ENCODE results near the gene VGLL3. TPM values are rescaled to one million over a fixed set of nuclear protein-coding genes. Genes with fewer than 3 reads are reported as not detected.

VGLL3 gene
- total RNA-seq, 2 donors from 2014 or later = 1.3 to 8.0 TPM

DNA sequence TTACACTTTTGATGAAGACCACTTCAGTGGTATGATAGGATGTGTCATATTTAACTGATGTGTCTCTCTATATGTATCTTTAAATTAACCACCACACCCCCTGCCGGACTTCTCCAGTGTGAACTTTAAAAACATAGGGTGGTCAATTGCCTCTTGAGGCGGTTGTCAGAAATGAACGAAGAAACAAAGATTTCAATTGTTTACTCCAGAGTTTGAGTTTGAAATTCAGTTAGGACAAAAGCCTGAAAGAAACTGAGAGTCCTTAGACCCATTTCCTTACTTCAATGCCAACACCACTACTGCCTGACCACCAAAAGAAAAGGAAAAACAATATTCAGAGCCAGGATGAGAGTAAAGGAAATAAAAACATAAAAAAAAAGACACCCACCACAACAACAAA is 40.2 kb downstream of the VGLL3 start:
- intact Hi-C loops (cut with DNase I) = no loop called here

DNA sequence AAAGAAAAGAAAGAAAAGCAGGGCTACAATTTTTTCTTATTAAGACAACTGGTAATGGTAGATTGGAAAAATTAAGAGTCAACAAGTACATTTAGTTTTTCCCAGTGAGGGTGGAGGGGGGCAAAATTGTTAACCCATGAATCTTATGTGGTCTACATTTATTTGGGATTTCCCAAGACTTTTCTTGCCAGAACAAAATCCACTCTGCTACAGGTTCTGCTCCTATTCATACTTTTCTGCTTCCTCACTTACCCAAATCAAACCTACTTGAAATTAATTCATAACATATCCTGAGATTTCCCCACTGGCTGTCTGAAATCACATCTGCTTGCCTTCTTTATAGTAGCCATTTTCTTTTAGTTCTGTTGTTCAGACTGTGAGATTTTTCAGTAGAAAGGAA is 41.1 kb downstream of the VGLL3 start:
- intact Hi-C loops (cut with DNase I) = no loop called here
- no peak overlapping the region for H3K9ac ChIP-seq (ENCODE audit: low read depth in 2 of 2, low read length in 2 of 2)
- no peak overlapping the region for H3K27ac ChIP-seq
- no peak overlapping the region for H3K4me3 ChIP-seq
- H3K4me1 ChIP-seq = no peaks in the 10 kb centered on the region
- no peaks in the 10 kb centered on the region for H3K9me3 ChIP-seq
- TF ChIP-seq, protein P1, sequence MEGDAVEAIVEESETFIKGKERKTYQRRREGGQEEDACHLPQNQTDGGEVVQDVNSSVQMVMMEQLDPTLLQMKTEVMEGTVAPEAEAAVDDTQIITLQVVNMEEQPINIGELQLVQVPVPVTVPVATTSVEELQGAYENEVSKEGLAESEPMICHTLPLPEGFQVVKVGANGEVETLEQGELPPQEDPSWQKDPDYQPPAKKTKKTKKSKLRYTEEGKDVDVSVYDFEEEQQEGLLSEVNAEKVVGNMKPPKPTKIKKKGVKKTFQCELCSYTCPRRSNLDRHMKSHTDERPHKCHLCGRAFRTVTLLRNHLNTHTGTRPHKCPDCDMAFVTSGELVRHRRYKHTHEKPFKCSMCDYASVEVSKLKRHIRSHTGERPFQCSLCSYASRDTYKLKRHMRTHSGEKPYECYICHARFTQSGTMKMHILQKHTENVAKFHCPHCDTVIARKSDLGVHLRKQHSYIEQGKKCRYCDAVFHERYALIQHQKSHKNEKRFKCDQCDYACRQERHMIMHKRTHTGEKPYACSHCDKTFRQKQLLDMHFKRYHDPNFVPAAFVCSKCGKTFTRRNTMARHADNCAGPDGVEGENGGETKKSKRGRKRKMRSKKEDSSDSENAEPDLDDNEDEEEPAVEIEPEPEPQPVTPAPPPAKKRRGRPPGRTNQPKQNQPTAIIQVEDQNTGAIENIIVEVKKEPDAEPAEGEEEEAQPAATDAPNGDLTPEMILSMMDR (IDR thresholded peaks at IDR 0.05) = no peak
- no peaks in the 10 kb centered on the region for H3K36me3 ChIP-seq
- no peak for DNase-seq
- no peaks in the 10 kb centered on the region for H3K27me3 ChIP-seq

More for the DNA sequence above, 40.2 kb downstream of the VGLL3 start:
- no peaks in the 10 kb centered on the region for H3K4me1 ChIP-seq
- TF ChIP-seq, protein P1 (IDR thresholded peaks at IDR 0.05) = no peak
- DNase-seq = no peak
- H3K9me3 ChIP-seq = no peaks in the 10 kb centered on the region
- H3K27ac ChIP-seq = no peak overlapping the region
- no peaks in the 10 kb centered on the region for H3K27me3 ChIP-seq
- no peak overlapping the region for H3K9ac ChIP-seq (ENCODE audit: low read depth in 2 of 2, low read length in 2 of 2)
- no peak overlapping the region for H3K4me3 ChIP-seq
- H3K36me3 ChIP-seq = no peaks in the 10 kb centered on the region

DNA sequence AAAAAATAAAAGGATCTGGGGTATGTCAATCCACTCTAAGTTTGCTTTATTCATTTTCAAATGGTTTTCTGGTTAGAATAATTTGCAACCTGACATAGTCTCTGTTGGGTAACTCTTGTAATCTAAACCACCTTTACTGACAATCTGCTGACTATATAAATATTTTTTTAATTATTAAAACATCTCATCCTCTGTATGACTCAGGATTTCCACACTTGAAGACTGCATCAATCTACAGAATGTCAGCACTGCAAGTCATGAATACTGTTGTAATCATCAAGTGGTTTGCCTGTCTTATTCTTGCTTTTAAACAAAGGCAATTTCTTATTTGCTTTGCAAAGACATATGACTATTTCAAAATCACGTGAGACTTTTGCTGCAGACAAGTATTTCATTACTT is 42.1 kb downstream of the VGLL3 start:
- Histone ChIP-seq H3K36me3 (no peaks in the 10 kb centered on the region), H3K4me1 (no peaks in the 10 kb centered on the region), H3K9me3 (no peaks in the 10 kb centered on the region), H3K27ac (no peak overlapping the region), H3K4me3 (no peak overlapping the region), H3K9ac (ENCODE audit: low read depth in 2 of 2, low read length in 2 of 2) (no peak overlapping the region), H3K27me3 (no peaks in the 10 kb centered on the region)
- no peak for DNase-seq
- TF ChIP-seq, protein P1 (IDR thresholded peaks at IDR 0.05) = no peak
- intact Hi-C loops (cut with DNase I) = no loop called here

DNA sequence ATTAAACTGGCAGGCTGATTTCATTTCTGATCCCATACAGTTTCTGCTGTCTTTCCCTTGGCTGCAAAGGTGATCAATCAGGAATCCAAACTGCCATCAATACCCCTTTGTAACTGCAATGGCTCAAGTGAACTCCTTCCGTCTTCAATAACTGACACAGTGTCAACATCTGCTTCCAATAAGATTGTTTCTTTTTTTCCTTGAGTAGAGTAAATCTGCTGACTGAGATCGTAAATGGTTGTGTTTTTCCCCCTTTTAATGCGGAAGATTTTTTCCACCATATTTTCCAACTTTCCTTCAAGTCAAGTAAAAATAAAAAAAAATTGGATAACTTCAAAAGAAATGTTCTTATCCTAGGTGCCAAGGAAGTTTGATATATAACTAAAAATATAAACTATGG is 48.7 kb downstream of the VGLL3 start:
- no peaks in the 10 kb centered on the region for H3K36me3 ChIP-seq
- DNase-seq = no peak
- H3K27me3 ChIP-seq = no peaks in the 10 kb centered on the region
- intact Hi-C loops (cut with DNase I) = no loop called here
- no peak overlapping the region for H3K27ac ChIP-seq
- H3K4me3 ChIP-seq = no peak overlapping the region
- no peak overlapping the region for H3K9ac ChIP-seq (ENCODE audit: low read depth in 2 of 2, low read length in 2 of 2)
- no peaks in the 10 kb centered on the region for H3K4me1 ChIP-seq
- H3K9me3 ChIP-seq = no peaks in the 10 kb centered on the region
- TF ChIP-seq, protein P1 (IDR thresholded peaks at IDR 0.05) = no peak

DNA sequence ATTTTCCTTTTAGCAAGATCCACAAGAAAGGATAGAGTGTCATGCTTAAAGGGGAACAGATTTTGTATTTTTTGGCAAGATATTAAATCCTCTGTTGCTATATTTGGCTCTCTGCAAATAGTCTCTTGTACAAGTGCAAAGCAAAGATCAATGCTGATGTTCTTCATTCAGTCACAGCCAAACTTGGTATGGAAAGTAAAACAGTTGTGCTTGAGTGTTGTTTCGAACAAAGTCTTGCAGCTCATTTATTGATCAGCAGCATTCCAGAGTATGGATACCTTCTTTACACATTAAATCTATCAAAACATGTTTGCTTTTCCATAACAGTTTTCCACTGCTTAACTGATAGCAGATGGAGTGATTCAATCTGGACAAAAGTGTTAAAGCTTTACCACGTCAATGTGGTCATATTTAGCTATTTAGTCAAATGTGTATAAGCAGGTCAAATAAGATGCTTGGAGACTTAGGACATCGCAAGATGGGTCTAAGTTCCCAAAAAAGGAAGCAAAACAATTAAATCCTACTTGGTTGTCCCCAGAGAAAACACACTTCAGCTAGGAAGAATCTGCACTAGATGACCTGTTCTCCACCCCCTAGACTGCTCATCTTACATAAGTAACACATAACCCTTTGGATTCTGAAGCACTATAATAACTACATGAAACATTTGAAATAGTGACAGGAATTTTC is 52.4 kb downstream of the VGLL3 start:
- no peaks in the 10 kb centered on the region for H3K36me3 ChIP-seq
- H3K4me3 ChIP-seq = no peak overlapping the region
- H3K9me3 ChIP-seq = no peaks in the 10 kb centered on the region
- DNase-seq = no peak
- intact Hi-C loops (cut with DNase I) = no loop called here
- no peaks in the 10 kb centered on the region for H3K4me1 ChIP-seq
- no peaks in the 10 kb centered on the region for H3K27me3 ChIP-seq
- H3K9ac ChIP-seq (ENCODE audit: low read depth in 2 of 2, low read length in 2 of 2) = no peak overlapping the region
- TF ChIP-seq, protein P1 (IDR thresholded peaks at IDR 0.05) = no peak
- no peak overlapping the region for H3K27ac ChIP-seq
